Neural cell (in vitro differentiated cells): ENCODE results near the gene ISOC2. TPM values are rescaled to one million over a fixed set of nuclear protein-coding genes. Genes with fewer than 3 reads are reported as not detected.

Source experiments
- H2AFZ ChIP-seq: fragments of 200-600, 300-800 bp; sonication (generic), shearing (Covaris generic); 2 replicates; pipeline ENCODE4 v1.6.0; 2014; ENCODE audit warnings: low read depth, mild to moderate bottlenecking, antibody characterized with exemption, low read length, moderate library complexity
- H3F3A ChIP-seq: fragments of 200-600 bp; shearing (Covaris generic); 2 replicates; pipeline ENCODE4 v1.6.1; 2016; ENCODE audit warnings: mild to moderate bottlenecking, moderate library complexity, mixed read lengths, antibody characterized with exemption, low read length; ENCODE audit not compliant: insufficient read depth, poor library complexity, severe bottlenecking
- H3K27ac ChIP-seq: fragments of 200-600, 300-800 bp; sonication (generic), shearing (Covaris generic); 2 replicates; pipeline ENCODE4 v1.5.1; 2014; ENCODE audit warnings: mild to moderate bottlenecking, low read length, moderate library complexity
- H3K27me3 ChIP-seq: fragments of 300-800, 200-600 bp; sonication (generic), shearing (Covaris generic); 2 replicates; pipeline ENCODE4 v1.6.0; 2014; ENCODE audit warnings: mild to moderate bottlenecking, low read depth, low read length, moderate library complexity; ENCODE audit not compliant: insufficient read depth
- H3K36me3 ChIP-seq: fragments of 300-800, 200-600 bp; sonication (generic), shearing (Covaris generic); 2 replicates; pipeline ENCODE4 v1.5.1; 2014; ENCODE audit warnings: mild to moderate bottlenecking, antibody characterized with exemption, low read length, moderate library complexity; ENCODE audit not compliant: insufficient read depth
- H3K4me2 ChIP-seq: fragments of 300-800, 200-600 bp; sonication (generic), shearing (Covaris generic); 2 replicates; pipeline ENCODE4 v1.6.0; 2014; ENCODE audit warnings: mild to moderate bottlenecking, low read length
- H3K4me3 ChIP-seq: fragments of 300-800, 200-600 bp; sonication (generic), shearing (Covaris generic); 2 replicates; pipeline ENCODE4 v1.5.1; 2014; ENCODE audit warnings: mild to moderate bottlenecking, low read length, moderate library complexity
- H3K79me2 ChIP-seq: fragments of 200-600 bp; shearing (Covaris generic); replicated peaks from 2 replicates; pipeline ENCODE4 v1.6.0; 2014; ENCODE audit warnings: mild to moderate bottlenecking, low read length, moderate library complexity; ENCODE audit not compliant: insufficient read depth
- H3K9ac ChIP-seq: fragments of 300-800, 200-600 bp; sonication (generic), shearing (Covaris generic); 2 replicates; pipeline ENCODE4 v1.6.1; 2016; ENCODE audit warnings: mild to moderate bottlenecking, low read length, mixed read lengths
- H3K9me2 ChIP-seq: fragments of 200-600 bp; shearing (Covaris generic); 2 replicates; pipeline ENCODE4 v1.6.1; 2016; ENCODE audit warnings: mild to moderate bottlenecking, low read length, mixed read lengths; ENCODE audit not compliant: insufficient read depth
- H3K9me3 ChIP-seq: fragments of 200-600, 300-800 bp; sonication (generic), shearing (Covaris generic); 2 replicates; pipeline ENCODE4 v1.6.1; 2016; ENCODE audit warnings: mild to moderate bottlenecking, mixed run types, low read length, moderate library complexity, mixed read lengths
- H4K20me1 ChIP-seq: fragments of 200-600 bp; shearing (Covaris generic); 2 replicates; pipeline ENCODE4 v1.6.1; 2016; ENCODE audit warnings: mild to moderate bottlenecking, mixed run types; ENCODE audit not compliant: insufficient read depth
- EP300 ChIP-seq: fragments of 450-650 bp; conservative IDR thresholded peaks from 2 replicates; pipeline ENCODE4 v1.6.1; 2014; ENCODE audit warnings: antibody characterized with exemption, mild to moderate bottlenecking, moderate library complexity; ENCODE audit not compliant: poor library complexity, severe bottlenecking
- EZH2 ChIP-seq: fragments of 200-600, 300-800 bp; shearing (Covaris generic), sonication (generic); IDR thresholded peaks from 2 replicates; pipeline ENCODE4 v1.6.1; 2014; ENCODE audit warnings: antibody characterized with exemption, low read length, borderline replicate concordance, mild to moderate bottlenecking; ENCODE audit not compliant: insufficient read depth, poor library complexity, severe bottlenecking
- MXI1 ChIP-seq: fragments of 450-650 bp; conservative IDR thresholded peaks from 2 replicates; pipeline ENCODE4 v1.6.1; 2014; ENCODE audit warnings: antibody characterized with exemption, mild to moderate bottlenecking; ENCODE audit not compliant: poor library complexity, severe bottlenecking
- POLR2AphosphoS5 ChIP-seq: IDR thresholded peaks from 2 replicates; pipeline ENCODE4 v1.6.1; 2012
- RAD21 ChIP-seq: fragments of 450-650 bp; conservative IDR thresholded peaks from 2 replicates; pipeline ENCODE4 v1.6.1; 2014; ENCODE audit warnings: antibody characterized with exemption, mild to moderate bottlenecking, moderate library complexity
- SMC3 ChIP-seq: fragments of 450-650 bp; conservative IDR thresholded peaks from 2 replicates; pipeline ENCODE4 v1.6.1; 2014; ENCODE audit warnings: antibody characterized with exemption, mild to moderate bottlenecking, moderate library complexity; ENCODE audit not compliant: poor library complexity
- TAF1 ChIP-seq: IDR thresholded peaks from 2 replicates; pipeline ENCODE4 v1.6.1; 2012; ENCODE audit warnings: low read depth
- polyA plus RNA-seq: library from polyadenylated mRNA; depleted of rRNA; stranded (reverse); fragments of >200 nt; gene quantifications from 2 replicates; pipeline ENCODE4 v1.2.3, GENCODE V29; 2014
- TF ChIP-seq, protein P1 (sequence below): IDR thresholded peaks from 2 replicates; pipeline ENCODE4 v1.6.1; 2012; ENCODE audit warnings: borderline replicate concordance
- TF ChIP-seq, protein P2 (sequence below): fragments of 450-650 bp; IDR thresholded peaks from 2 replicates; pipeline ENCODE4 v1.5.1; 2014; ENCODE audit warnings: antibody characterized with exemption, mild to moderate bottlenecking, moderate library complexity; ENCODE audit not compliant: poor library complexity, severe bottlenecking

Gene ISOC2
- polyA plus RNA-seq, 1 donor from 2014 or later: 48.1 TPM

DNA sequence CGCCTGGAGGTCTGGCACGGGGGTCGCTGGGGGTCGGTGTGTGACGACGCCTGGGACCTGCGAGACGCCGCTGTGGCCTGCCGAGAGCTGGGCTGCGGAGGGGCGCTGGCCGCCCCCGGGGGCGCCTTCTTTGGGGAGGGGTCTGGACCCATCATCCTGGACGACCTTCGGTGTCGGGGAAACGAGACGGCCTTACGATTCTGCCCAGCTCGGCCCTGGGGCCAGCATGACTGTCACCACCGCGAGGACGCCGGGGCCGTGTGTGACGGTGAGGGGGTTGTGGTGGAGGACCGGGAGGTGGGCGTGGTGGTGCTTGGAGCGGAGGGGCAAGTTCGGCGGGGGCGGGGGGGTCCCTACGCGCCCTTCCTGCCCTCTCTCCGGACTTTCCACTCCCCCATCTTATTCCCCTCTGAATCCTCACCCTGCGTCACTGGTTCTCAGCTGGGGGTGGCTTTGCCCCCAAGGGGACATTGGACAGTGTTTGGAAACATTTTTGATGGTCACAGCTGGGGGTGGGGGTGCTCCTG lies 32.3 kb upstream of the ISOC2 start:
- H3K79me2 ChIP-seq: no peaks in the 10 kb centered on the region
- H3K27me3 ChIP-seq: no peaks in the 10 kb centered on the region
- TF ChIP-seq RAD21 (no peak), POLR2AphosphoS5 (no peak), TAF1 (no peak), EZH2 (no peak), SMC3 (no peak), MXI1 (no peak)
- TF ChIP-seq, protein P1, sequence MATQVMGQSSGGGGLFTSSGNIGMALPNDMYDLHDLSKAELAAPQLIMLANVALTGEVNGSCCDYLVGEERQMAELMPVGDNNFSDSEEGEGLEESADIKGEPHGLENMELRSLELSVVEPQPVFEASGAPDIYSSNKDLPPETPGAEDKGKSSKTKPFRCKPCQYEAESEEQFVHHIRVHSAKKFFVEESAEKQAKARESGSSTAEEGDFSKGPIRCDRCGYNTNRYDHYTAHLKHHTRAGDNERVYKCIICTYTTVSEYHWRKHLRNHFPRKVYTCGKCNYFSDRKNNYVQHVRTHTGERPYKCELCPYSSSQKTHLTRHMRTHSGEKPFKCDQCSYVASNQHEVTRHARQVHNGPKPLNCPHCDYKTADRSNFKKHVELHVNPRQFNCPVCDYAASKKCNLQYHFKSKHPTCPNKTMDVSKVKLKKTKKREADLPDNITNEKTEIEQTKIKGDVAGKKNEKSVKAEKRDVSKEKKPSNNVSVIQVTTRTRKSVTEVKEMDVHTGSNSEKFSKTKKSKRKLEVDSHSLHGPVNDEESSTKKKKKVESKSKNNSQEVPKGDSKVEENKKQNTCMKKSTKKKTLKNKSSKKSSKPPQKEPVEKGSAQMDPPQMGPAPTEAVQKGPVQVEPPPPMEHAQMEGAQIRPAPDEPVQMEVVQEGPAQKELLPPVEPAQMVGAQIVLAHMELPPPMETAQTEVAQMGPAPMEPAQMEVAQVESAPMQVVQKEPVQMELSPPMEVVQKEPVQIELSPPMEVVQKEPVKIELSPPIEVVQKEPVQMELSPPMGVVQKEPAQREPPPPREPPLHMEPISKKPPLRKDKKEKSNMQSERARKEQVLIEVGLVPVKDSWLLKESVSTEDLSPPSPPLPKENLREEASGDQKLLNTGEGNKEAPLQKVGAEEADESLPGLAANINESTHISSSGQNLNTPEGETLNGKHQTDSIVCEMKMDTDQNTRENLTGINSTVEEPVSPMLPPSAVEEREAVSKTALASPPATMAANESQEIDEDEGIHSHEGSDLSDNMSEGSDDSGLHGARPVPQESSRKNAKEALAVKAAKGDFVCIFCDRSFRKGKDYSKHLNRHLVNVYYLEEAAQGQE: no peak
- no peak overlapping the region for H3K9ac ChIP-seq
- no peaks in the 10 kb centered on the region for H3K9me2 ChIP-seq
- H3K36me3 ChIP-seq: no peaks in the 10 kb centered on the region
- H3K4me3 ChIP-seq: no peak overlapping the region
- H3K4me2 ChIP-seq: no peak overlapping the region
- H2AFZ ChIP-seq: no peak overlapping the region
- no peak overlapping the region for H3K27ac ChIP-seq
- no peaks in the 10 kb centered on the region for H3F3A ChIP-seq
- no peaks in the 10 kb centered on the region for H3K9me3 ChIP-seq
- no peaks in the 10 kb centered on the region for H4K20me1 ChIP-seq

DNA sequence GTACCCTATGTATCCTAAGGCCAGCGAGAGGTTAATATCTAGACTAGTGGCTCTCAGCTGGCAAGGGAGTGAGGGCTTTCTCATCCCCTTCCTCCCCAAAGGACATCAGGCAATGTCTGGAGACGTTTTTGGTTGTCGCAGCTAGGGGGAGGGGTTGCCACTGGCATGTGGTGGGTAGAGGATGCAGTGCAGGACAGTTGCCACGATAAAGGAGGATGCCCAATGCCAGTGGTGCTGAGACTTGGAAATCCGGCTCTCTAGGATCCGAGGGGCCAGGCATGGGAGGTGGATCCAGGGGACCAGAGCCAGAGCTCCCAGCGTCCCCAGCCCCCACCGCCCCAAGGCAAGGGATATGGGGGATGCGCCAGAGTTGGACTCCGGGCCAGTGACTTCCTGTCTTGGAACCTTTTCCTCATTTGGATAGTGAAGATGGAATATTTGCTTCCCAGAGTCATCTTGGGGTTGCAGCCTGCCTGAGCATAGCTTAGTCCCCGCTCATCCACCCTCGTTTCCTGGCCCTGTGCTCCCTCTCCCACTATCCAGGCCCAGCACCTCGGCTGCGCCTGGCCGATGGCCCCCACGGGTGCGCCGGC lies 31.7 kb upstream of the ISOC2 start:
- no peak for TF ChIP-seq SMC3
- no peak for TF ChIP-seq EP300
- TF ChIP-seq, protein P1: no peak
- no peak for TF ChIP-seq POLR2AphosphoS5
- TF ChIP-seq MXI1: no peak
- TF ChIP-seq, protein P2, sequence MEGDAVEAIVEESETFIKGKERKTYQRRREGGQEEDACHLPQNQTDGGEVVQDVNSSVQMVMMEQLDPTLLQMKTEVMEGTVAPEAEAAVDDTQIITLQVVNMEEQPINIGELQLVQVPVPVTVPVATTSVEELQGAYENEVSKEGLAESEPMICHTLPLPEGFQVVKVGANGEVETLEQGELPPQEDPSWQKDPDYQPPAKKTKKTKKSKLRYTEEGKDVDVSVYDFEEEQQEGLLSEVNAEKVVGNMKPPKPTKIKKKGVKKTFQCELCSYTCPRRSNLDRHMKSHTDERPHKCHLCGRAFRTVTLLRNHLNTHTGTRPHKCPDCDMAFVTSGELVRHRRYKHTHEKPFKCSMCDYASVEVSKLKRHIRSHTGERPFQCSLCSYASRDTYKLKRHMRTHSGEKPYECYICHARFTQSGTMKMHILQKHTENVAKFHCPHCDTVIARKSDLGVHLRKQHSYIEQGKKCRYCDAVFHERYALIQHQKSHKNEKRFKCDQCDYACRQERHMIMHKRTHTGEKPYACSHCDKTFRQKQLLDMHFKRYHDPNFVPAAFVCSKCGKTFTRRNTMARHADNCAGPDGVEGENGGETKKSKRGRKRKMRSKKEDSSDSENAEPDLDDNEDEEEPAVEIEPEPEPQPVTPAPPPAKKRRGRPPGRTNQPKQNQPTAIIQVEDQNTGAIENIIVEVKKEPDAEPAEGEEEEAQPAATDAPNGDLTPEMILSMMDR: no peak
- TF ChIP-seq RAD21: no peak
- TF ChIP-seq TAF1: no peak
- Histone ChIP-seq H3K9me3 (no peaks in the 10 kb centered on the region), H2AFZ (no peak overlapping the region), H4K20me1 (no peaks in the 10 kb centered on the region), H3K36me3 (no peaks in the 10 kb centered on the region), H3K9me2 (no peaks in the 10 kb centered on the region), H3K27me3 (no peaks in the 10 kb centered on the region), H3K27ac (no peak overlapping the region), H3K4me2 (no peak overlapping the region), H3K4me3 (no peak overlapping the region), H3K9ac (no peak overlapping the region), H3F3A (no peaks in the 10 kb centered on the region), H3K79me2 (no peaks in the 10 kb centered on the region)
